HG03280 (cell line): ENCODE data around the gene GMDS.

Source experiments
- ATAC-seq: cut with Tn5 transposase; IDR thresholded peaks from one replicate; pipeline ENCODE4 v1.9.1; 2021; ENCODE audit warnings: mild to moderate bottlenecking, moderate library complexity; ENCODE audit not compliant: unreplicated experiment

GMDS gene

GRCh38 chr6:2245103-2245876 lies at the start of gene GMDS:
Gene GMDS (minus strand): TSS chr6:2245605.
- peak; percentile 90 for ATAC-seq

- ATAC-seq, result no peak
Measured at GRCh38 chr6:2285510-2285909, 40.1 kb upstream of the GMDS start.

- ATAC-seq, result no peak
Measured at GRCh38 chr6:2275892-2276242, 30.5 kb upstream of the GMDS start.

- ATAC-seq, result no peak
Measured at GRCh38 chr6:2274981-2275891, 29.8 kb upstream of the GMDS start.

- no peak for ATAC-seq
Measured at GRCh38 chr6:2272696-2273095, 27.3 kb upstream of the GMDS start.

- no peak for ATAC-seq
Measured at GRCh38 chr6:2270054-2270453, 24.6 kb upstream of the GMDS start.

GRCh38 chr6:2266841-2267240 lies 21.4 kb upstream of the GMDS start:
- ATAC-seq, result no peak

GRCh38 chr6:2266031-2266795 lies 20.8 kb upstream of the GMDS start:
- no peak for ATAC-seq

- ATAC-seq, result no peak
Measured at GRCh38 chr6:2264932-2265331, 19.5 kb upstream of the GMDS start.

GRCh38 chr6:2263896-2264295 lies 18.5 kb upstream of the GMDS start:
- ATAC-seq, result no peak

- no peak for ATAC-seq
Measured at GRCh38 chr6:2259574-2259973, 14.2 kb upstream of the GMDS start.

GRCh38 chr6:2259002-2259494 lies 13.6 kb upstream of the GMDS start:
- no peak for ATAC-seq

- ATAC-seq, result no peak
Measured at GRCh38 chr6:2258112-2258511, 12.7 kb upstream of the GMDS start.

GRCh38 chr6:2257363-2257762 lies 12.0 kb upstream of the GMDS start:
- no peak for ATAC-seq

GRCh38 chr6:2254747-2255146 lies 9.3 kb upstream of the GMDS start:
- no peak for ATAC-seq

GRCh38 chr6:2249126-2249525 lies 3.7 kb upstream of the GMDS start:
- no peak for ATAC-seq

GRCh38 chr6:2247664-2248063 lies 2.3 kb upstream of the GMDS start:
- no peak for ATAC-seq

- peak; percentile 13 for ATAC-seq
Measured at GRCh38 chr6:2245877-2246863, 765 bp upstream of the GMDS start.

GRCh38 chr6:2244261-2245102 lies 923 bp downstream of the GMDS start:
- ATAC-seq, result no peak
